GOT3 (cell line): ENCODE measurements around the gene GHRH.

Experiments
- DNase-seq: peaks from one replicate; lab custom pipeline; 2025; ENCODE audit warnings: mixed read lengths; lab: John Stamatoyannopoulos, UW

The GHRH gene

GRCh38 chr20:37290158-37290810 is 28.7 kb upstream of the GHRH start:
- DNase-seq = no peak

GRCh38 chr20:37288091-37288490 is 26.5 kb upstream of the GHRH start:
- DNase-seq = no peak

- no peak for DNase-seq
Measured at GRCh38 chr20:37285664-37286374, 24.2 kb upstream of the GHRH start.

DNA sequence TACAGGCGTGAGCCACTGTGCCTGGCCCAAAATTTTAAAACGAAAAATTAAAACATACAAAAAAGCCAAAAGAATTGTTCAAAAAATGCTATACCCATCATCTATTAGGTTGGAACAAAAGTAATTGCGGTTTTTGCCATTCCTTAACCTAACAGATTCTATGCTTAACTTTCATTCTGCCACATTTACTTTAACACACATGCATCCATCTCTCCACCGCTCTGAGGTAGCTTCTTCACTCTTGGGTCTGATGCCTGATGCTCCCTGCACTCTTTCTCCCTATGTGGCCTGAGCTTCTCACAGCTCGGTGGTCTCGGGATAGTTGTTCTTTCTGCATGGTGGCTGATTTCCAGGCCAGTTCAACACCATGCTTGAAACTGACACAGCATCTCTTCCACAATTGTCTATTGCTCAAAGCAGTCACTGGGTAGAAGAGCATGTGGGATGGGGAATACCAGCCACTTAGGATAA is 23.1 kb upstream of the GHRH start:
- no peak for DNase-seq

DNA sequence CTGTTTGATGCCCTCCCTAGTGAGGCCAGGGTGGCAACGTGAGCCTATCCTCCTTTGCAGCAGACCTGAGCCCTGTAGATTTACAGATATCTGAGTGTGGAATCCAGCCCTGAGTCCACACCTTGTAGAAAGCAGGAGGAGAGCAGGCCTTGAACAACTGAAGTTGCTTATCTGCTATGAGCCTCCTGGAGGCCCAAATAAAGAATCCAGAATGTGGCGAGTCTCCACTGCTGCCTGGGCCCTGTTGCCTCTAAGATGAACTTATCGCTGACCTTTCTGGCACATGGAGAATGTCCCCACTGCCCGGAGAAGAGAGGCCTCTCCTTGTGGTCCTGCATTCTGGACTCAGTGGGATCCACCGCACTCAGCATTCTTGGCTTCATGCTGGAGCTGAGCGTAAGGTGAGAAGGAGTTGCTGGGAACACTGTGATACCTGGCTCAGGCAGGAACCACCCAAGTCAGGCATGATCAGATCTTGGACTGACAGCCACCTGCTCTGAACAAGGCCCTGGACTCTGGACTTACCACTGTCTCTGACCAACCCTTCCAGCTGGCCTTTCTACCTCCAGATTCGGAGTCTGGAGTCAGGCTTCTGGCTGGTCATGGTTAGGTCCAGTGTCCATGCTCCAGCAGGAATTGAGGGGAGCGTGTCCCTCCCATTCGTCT is 22.0 kb upstream of the GHRH start:
- no peak for DNase-seq

GRCh38 chr20:37282556-37282955 is 20.9 kb upstream of the GHRH start:
- DNase-seq = no peak

DNA sequence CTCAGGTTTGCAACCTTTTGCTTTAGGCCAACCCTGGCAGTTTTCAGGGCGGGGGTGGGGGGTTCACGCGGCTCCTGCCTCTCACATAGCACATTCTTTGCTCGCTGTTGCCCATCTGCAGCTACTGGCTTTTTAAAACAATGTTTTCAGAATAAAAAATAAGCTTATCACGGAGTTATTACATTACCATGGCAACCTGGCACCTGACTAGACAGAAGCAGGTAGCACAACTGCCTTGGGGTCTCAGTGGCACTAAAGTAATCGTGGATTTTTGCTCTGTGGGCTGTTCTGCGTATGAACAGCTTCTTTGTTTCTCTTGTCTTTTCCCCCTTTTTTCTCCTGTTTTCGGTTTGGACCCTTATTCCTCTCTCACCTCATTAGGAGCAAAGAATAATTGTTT is 18.8 kb upstream of the GHRH start:
- DNase-seq = no peak

DNA sequence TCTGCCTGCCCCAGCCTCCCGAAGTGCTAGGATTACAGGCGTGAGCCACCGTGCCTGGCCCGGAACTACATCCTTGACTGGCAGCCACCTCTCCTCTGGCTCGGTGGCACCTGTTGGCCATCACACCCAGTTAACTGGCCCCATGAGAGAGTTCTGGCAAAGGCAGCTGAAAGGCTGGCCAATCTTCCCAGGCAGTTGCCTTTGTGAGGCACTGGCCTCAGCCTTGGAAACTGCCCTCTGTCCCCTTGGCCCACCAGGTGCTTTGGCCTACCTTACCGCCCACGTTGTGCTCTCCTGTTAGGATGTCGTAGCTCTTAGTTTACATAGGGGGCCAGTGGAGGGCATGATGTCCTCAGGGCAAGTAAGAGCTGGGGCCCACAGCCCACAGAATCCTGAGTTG is 18.2 kb upstream of the GHRH start:
- no peak for DNase-seq

DNA sequence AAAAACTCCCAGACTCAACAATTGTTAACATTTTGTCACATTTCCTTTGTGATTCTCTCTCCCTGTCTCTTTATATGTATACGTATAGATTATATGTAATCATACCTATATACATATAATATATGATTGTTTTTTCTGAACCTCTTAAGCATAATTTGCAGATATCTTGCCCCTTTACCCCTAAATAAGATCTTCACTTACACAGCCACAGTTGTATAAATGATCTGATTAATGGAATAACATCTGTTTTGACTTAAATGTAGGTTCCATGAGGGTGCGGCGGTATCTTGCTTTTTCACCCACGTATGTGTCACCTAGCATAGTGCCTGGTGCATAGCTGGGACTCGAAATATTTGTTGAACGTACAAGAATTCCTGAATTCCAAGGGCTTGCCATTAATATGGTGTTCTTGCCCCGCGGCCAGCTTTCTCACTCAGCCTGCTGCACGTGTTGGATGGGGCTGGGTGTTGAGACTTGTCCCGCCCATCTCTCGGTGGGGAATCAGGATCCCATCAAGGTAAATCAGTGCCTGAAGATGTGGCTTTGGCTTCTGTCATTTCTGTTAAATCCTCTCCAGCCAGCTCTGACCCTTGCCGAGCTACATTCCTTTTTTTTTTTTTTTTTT is 17.5 kb upstream of the GHRH start:
- no peak for DNase-seq

DNA sequence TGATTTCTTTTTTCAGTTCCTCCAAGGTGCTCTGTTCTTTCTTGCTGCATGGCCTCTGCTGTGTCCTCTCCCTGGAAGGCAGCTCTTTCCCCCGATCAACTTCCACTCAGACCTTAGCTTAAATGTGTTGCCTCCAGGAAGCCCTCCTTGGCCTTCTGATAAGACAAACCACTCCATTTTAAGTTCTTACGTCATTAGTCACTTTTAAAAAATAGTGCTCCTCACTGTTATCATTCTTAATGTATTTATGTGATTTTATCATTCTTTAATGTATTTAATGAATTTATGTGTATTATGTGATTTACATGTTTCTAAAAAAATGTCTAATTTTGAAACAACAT is 15.6 kb upstream of the GHRH start:
- no peak for DNase-seq

GRCh38 chr20:37276494-37277252 is 15.1 kb upstream of the GHRH start:
- DNase-seq = no peak

DNA sequence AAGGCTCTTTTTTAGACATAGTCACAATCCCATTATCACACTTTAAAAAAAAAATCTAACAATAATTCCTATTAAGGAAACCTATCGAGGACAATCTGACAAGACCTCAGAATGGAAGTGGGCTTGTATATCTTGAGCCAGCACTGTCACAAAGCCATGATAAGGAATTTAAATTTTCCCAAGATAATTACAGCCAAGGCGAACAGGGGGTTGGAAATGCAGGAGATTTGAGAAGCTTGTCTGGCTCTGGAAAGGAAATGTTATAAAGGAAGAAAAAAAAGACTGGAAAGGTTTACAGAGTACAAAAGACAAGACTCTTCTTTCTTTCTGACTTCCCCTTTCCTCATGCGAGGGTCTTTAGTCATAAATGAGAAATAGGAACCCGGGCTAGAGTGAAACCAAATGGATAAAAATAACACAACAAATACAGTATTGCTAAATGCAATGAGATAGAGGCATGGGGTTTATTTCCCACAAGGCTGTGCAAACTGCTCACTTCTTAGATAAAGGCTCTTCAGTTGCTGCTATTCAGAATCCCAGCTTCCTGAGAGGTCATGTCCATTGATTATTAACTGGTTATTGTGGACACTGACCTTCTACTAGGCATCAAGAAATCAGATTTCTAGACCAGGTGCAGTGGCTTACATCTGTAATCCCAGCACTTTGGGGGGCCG is 13.4 kb upstream of the GHRH start:
- DNase-seq = no peak

GRCh38 chr20:37273988-37274387 is 12.4 kb upstream of the GHRH start:
- no peak for DNase-seq

- DNase-seq = no peak
Measured at GRCh38 chr20:37271421-37271768, 9.8 kb upstream of the GHRH start.

DNA sequence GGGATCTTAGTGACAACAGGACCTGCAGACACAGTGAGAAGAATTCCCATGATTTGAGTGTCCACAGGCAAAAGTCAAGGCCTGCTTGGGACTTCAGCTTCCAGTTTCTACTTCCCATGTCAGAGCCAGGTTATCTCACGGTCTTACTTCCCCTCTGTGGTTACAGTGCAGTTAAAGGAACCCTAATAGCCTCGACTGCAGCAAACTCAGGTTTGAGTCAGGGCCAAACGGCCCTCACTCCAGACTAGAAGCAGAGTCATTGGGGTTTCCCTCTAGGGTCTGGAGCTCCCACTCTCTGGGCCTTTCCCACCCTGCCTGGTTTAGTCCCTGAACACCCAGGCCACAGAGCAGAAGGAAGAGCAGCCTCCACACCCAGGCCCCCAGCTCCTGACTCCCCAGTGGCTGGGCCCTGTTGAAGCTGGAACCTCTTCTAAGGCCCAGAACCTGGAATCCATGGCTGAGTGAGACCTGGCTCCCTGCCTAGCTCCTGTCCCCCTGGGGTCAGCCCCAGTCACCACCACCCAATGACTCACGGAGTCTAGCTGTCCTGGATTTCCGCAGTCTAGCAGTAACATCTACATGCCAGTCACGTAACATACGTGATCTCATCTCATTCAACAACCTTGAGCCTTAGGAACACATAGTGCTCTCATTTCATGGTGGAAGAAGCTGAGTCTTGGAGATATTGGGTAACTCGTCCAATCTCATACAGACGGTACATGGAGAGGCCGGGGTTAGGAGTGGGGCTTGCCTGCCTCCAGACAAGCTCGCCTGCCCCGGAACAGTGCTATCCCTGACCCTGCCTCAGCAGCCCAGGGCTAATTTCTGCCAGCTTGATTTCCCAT is 9.2 kb upstream of the GHRH start:
- no peak for DNase-seq

- no peak for DNase-seq
Measured at GRCh38 chr20:37267667-37268313, 6.2 kb upstream of the GHRH start.

- no peak for DNase-seq
Measured at GRCh38 chr20:37266940-37267666, 5.5 kb upstream of the GHRH start.

GRCh38 chr20:37265152-37265551 is 3.5 kb upstream of the GHRH start:
- DNase-seq = no peak

DNA sequence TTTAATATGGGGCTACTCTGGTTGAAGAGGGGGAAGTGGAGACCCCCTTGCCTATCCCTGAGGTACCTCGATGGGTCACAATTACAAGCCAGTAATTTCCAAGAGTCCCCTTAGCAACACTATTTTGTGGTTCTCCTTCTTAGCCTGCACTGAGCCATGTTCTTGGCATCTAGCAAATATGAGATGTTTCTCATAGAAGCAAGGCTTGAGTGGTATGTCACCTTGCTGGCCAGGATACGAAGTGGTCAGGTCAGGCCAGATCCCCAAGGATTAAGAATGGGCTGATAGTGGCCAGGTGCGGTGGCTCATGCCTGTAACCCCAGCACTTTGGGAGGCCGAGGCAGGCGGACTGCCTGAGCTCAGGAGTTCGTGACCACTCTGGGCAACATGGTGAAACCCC is 2.1 kb upstream of the GHRH start:
- no peak for DNase-seq

- DNase-seq = no peak
Measured at GRCh38 chr20:37262505-37262904, 891 bp upstream of the GHRH start.
